Kasumi-1 (cell line): ENCODE data around the gene STK32C.

ENCODE experiments used
- DNase-seq, 2 experiments: peaks; one replicate each; lab custom pipeline; 2025; lab: John Stamatoyannopoulos, UW

STK32C gene

DNA sequence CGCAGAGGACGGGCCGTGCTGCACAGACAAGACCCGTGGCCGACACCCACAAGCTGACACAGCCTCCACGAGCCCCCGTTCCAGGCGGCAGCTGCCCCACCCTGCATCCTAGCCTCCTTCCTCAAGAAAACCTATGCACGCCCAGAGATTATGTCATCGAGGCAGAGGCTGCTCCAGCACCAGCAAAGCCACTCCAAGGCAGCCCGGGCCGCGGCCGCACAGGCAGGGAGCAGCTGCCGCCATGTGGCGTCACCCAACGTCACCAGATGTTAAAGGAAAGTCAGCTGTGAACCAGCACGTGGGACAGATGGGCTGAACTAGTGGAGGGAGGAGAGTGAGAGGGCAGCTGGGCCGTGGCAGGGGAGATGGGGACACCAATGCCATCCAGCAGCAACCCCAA lies 59.8 kb downstream of the STK32C start:
- DNase-seq, result no peak

DNA sequence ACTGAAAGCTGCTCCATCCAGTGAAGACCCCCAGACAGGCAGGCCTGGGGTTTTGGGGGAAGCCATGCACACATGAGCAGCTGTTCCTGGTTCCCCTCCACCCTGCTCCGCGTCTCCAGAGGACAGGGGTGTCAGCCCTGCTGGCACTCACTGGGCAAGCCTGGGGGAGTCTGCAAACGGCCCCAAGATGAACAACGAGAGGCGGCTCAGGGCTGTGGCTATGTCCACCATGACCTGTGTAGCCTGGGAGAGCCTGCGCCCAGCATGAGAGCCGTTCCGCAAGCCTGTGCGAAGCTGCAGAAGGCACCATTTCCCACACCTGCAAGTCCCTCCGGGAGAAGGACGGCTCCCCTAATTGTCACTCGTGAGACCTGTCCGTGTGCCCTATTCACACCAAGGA lies 61.5 kb downstream of the STK32C start:
- DNase-seq, result no peak

DNA sequence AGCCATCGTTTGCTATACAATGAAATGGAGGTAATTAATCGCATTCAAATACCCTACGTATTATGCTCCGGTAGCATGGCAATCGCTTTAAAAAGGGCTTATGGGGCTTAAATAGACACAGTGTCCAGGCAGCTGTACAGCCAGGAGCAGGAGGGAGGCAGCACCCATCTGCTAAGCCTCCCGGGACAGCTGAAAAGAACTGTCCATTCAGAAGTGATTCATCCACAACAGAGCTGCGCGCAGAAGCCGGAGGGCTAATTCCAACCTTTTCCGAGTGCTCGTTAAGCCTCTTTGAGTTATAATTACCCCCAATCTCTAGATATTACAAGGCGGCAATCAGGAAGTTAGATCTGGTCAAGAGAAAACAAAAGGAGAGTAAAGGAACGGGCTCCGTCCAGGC lies 62.7 kb downstream of the STK32C start:
- DNase-seq, result no peak

DNA sequence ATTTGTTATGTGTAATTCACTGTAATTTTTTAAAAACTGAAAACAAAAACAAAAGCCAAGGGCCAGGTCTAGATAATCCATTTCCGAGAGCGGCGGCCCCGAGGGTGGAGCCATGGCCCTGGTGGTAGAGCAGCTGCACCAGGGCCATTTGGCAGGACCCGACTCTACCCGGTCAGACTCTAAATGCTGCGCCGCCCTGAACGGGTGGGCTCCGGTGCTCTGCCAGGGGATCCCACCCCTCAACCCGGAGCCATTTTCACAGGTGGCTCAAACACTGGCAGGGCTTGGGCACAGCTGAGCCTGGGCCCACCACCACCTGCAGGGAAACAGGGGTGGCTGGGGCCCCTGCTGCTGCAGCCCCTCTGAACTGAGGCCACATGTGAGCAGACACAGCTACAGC lies 64.1 kb downstream of the STK32C start:
- no peak for DNase-seq

DNA sequence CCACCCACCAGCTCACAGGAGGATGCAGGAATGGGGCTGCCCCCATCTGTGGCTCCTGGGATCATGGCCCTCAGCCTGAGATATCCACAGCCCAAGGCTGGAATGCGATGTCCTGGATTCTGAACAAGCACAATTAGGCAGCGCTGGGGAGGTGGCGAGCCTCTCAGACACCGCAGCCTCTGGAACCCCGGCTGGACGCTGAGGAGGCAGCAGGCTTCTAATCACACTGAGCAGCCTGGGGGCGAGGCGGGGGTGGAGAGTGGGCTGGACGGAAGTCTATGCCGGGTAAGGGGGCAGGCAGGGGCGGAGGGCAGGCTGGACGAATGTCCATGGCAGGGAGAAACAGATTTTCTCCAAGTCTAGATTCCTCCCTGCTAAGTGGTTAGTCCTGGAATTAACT lies 64.6 kb downstream of the STK32C start:
- DNase-seq, result no peak

DNA sequence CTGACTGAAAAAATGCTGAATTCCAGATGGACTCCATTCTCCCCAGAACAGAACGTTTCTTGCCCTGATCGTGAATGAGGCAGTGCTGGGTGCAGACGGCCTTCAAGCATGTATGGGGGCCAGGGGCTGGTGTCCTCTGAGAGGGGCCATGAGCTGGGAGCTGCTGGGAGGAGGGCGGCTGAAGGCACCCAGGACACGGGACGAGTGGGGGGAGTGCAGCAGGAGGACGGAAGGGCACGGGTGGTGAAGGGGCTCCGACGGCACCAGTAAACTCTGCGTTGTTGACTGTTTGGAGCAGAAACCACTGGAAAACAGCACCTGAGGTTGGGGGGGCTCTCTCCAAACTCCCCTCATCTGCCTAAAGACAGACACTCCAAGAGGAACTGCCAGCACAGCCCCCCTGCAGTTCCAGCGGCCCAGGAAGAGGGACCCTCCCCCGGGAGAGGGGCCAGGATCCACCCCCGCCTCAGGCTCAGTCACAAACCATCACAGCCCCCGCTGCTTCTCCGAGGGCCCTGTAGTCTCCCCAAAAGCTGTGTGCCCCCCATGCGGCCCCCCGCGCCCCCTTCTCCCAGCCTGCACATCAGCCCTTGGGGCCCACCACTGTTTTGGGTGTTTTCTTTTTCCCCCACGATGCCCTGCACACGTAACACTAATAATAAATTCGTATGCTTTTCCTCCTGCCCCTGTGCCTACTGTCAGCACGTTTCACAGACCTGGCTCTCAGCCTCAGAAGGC lies 65.5 kb downstream of the STK32C start:
- DNase-seq, result no peak

DNA sequence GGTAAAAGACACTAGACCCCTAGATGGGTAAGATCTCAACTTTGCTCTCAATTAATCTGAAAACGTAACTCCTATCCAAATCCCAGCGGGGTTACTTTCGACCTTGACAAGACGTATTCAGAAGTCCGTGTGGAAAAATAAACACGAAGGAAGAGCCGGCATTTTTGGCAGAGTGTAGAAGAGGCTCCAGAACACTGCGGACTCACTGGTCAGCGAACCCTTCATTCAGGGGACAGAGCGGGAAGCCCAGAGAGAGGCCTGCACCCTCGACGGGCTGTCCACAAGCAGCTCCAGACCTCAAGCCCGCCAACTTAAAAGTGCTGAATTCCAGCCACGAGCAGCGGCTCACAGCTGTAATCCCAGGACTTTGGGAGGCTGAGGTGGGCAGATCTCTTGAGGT lies 66.3 kb downstream of the STK32C start:
- DNase-seq, result no peak

DNA sequence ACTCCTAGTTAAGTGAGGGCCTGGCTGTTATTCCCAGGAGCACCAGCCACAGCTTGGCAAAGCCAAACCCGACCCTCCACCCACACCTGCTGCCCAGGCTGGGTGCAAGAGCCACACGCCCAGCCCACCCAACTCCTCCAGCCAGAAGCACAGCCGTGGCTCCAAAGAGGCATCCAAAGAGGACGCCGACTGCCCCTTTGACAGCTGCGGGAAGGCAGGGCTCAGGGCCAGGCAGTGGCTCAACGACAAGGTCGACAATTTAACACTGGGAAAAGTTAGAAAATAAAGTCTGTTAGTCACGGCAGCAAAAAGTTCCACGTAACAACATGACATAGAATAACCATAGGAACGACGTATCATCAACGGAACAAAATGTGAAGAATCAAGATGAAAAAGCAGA lies 66.7 kb downstream of the STK32C start:
- DNase-seq, result no peak

DNA sequence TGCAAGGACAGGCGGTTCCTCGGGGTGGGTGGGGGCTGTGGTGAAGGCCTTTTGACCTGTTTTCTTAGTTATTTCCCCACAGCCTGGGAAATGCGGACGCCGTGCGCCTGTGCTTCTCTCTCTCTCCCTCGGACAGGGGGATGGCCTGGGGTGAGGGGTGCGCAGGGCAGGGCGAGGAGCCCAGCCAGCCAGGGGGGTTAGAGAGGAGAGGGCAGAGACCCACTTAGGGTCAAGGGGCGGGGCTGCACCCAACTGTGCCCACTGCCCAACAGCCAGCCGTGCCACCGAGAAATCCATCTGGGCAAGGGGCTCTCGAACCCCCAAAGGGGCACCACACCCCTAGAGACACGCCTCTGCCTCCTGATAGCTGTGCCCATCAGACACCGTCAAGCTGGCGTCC lies 67.2 kb downstream of the STK32C start:
- DNase-seq, result no peak

DNA sequence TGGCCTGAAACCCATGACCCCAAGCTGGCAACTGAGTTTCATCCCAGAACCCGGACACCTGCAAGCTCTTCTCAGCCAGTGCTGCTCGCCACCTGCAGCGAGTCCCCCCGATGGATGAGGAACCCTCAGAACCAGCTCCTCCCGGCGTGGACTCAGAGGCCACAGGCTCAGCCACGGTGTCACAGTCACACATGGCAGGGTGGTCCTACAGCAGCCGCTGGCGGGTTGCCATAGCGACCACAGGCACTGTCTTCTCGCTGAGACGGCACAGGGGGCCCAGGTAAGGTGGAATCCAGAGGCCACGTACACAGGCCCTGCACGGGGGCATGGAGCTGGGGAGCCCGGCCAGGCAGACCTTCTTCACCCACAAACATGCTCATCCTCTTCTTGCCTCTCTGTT lies 67.6 kb downstream of the STK32C start:
- no peak for DNase-seq

DNA sequence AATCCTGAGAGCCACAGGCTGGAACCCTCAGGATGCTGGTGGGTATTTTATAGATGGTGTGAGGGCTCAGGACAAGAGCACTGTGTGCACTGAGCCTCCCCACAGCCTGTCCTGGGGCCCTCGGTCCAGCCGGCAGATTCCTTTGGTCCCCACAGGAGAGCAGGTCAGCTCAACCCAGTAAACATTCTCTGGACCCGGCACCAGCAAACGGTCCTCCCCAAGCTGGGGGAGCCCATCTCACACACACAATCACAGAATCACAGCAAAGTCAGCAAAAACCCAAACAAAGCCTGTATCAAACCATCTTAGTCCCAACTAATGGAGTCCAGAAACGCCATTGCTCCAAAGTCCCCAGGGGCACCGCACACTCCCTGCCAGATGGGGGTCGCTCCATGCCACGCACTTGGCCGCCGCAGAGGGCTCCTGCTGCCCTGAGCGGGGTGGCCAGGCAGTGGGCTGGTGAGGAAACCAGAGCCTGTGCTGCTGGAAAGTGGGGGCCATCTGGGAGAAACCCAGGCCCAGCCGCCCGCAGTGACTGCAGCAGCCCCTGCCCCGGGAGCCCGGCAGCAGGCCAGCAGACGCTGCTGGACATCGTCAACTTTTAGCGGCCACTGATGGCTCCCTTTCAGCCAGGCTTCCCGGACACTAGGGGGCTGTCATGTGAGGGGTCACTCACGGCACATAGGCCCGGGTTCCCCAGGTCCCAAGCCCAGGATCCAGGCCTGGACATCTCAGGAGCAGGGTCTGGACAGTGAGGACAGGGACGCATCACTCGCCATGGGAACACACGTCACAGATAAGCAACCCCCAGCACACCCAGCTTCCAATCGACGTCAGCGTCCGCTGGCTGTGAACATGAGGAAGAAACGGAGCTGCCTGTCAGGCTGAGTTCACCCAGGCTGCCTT lies 68.4 kb downstream of the STK32C start:
- DNase-seq, result no peak

DNA sequence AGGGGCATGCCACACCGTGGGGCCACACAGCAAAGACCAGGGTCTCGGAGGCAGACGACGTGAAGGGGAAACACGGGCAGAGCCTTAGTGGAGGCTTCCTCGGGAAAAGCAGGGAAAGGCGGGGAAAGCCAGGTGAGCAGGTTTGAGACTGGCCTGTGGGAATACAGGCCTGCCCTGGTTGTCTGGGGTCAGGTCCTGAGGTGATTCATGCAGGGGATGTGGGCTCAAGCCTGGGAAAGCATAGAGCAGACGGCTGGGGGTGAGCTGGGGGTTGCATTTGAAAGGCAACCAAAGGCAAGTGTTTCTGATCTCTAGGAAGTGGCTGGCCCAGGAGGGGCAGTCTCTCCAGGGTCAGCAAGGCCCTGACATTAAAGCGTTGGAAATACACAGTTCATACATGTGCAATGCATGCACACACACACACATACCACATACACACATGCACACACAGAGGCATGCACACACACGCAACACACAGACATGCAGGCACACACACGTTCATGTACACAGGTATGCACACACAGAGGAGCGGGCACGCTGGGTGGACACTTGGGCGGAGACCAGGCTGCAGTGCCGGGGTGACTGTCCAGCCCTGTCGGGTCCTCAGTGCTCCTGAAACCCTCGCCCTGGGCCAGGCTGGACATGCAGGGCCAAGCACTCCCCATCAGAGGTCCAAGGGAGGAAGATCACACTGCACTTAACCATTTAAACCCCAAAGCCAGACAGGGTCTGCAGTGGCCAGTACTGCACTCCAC lies 69.2 kb downstream of the STK32C start:
- DNase-seq, result no peak

DNA sequence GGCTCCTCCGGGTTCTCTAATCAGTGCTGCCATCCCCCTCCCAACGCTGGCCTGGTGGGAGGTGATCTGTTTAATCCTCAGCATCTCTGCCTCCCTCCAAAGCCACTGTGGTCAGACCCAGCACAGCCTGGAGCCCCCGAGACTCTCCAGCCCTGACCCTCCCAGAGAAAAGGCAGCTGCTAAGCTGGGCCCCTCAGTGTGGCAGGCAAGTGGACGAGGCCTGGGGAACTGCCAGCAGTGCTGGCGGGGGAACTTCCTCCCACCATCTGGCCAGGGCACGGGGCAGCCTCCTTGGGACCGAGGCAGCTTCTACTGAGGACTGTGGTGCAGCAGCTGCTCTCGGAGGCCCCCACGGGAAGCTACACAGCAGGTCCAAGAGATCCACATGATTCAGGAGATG lies 69.9 kb downstream of the STK32C start:
- no peak for DNase-seq

DNA sequence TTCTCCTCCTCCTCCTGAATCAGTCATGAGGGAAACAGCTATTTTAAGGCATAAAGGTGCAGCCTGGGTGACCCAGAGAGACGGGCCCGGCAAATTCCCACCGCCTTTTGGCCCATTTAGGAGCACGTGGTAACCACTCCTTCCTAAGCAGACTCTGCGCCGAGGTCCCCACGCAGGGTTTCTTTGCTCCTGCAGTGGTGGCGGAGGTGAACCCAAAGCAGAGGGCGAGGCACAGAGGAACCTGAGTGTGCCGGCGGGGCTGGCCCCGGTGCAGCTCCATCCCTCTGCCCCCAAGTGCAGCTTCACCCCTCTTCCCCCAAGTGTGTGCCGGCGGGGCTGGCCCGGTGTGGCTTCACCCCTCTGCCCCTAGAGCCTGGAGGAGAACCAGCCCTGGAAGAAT lies 70.4 kb downstream of the STK32C start:
- DNase-seq, result no peak

DNA sequence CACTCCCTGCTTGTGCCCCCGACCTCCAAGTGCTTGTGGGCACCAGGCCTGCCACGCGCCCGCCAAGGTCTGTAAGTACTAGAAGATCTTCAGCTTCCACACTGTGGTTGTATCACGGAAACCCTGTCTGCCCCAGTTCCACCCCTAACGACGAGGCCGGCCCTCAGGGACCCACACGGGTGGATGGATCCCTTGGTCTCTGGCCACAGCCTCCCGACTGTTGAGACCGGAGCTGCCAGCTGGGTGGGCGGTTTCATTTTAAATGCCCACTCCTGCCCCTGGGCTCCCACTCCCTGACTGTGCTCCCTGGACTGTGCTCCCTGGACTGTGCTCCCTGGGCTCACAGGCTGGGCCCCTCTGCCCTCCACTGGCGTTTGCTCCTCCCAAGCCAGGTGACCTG lies 70.9 kb downstream of the STK32C start:
- no peak for DNase-seq

DNA sequence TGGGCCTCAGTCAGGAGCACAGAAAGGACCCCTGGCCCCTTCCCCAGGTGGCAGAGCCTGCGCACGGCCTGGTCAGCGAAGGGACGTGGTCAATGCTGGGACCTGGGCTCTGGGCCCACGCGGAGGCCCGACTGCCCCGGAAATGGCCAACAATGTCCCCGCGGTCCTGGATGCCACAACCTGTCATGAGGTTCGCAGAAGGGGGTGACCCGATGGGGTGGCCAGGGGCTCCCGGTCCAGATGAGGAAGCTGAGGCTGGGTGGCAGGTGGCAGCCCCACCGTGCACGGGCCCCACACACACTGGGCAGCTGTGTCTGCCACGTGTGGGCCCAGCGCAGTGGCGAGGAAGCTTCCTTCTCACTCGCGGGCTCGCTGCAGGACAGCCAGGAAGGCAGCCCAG lies 71.6 kb downstream of the STK32C start:
- no peak for DNase-seq

DNA sequence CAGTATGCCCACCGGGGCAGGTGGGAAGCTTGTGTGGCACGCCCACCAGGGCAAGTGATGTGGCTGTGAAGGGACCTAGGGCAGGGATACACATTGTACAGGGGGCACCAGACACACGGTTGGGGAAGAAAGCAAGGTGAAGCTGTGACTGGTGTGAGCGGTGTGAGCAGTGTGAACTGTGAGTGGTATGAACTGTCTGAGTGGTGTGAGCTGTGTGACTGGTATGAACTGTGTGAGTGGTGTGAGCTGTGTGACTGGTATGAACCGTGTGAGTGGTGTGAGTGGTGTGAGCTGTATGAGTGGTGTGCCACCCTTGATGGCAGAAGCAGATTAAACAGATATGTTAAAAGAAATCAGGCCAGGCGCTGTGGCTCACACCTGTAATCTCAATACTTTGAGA lies 72.9 kb downstream of the STK32C start:
- DNase-seq, result no peak

DNA sequence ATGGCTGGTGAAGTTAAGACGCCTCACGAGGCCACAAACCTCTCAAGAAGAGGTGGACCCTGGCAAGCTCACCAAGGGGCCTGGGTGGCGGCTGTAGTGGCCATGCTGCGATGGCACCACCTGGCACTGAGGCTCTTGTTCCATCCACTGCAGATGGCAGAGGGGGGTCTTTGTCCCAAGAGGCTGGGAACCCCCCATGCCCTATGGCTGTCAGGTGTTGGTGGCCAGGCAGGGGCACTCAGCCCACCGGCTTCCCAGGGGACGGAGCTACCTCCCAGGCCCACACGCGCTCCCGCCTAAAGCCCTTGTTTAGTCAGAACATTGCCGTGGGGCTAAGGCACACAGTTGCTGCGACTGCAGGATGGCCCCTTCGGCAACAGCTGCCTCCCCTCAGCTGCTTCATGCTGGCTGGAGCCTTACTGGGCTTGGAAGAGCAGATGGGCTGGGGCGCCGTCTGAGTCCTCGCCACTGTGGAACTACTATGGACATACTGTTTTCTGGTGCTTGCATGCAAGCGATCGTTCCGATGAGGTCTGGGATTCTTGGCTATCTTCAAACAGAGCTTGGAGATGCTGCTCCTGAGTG lies 74.2 kb downstream of the STK32C start:
- DNase-seq, result no peak

DNA sequence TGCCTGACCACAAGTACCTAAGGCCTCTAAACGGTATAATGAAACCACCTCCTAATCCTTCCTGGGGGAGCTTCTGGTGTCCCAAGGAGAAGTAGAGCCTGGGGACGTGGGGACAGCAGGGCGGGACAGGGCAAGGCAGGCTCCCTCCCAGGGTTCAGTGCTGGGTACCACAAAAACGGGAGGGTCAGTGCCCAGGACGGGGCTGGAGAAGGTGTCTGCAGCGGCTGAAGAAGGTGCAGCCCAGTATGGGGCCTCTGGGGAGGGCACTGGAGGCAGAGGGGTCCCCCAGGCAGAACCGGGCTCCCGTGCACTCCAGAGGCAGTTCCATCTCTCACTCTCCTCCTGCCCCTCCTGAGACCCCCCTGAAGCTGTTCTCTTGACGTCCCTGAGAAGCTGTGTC lies 74.8 kb downstream of the STK32C start:
- DNase-seq, result no peak

DNA sequence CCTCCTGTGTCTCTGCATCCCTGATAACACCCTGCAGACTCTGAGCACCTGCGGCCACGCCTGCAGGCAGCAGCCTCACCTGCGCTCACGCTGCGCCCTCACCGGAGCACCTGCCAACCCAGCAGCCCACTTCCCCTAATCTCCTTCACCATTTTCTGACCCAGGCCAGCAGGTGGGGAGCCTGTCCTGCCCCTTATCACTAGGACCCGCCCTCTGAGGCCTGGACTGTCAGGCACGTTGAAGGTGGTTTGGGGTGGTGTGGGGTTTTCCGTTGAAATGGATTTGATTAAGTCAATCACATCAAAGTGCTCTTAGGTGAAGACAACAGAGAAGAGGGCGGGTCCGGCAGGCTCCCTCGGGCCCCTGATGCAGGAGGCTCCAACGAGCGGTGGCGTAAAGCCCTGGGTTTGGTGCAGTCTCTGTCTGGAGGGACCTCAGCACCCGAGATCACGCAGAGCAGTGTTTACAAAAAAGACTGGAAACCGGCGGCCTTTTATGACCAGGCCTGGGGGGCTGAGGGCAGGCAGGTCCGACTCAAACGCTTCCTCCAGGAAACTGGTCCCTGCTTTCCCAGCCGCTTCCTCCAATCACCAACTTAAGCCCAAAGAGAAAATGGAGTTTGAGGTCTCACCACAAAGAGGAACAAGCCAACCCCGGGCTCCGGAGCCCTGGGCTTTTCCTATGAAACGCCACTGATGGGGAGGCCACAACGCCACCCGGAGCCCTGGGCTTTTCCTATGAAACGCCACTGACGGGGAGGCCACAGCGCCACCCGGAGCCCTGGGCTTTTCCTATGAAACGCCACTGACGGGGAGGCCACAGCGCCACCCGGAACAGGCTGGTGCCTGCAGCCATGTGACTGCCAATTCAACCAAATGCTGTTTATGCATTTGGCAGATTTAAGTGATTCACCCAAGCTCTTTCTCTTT lies 75.5 kb downstream of the STK32C start:
- DNase-seq, result peak; percentile 69 to 71

DNA sequence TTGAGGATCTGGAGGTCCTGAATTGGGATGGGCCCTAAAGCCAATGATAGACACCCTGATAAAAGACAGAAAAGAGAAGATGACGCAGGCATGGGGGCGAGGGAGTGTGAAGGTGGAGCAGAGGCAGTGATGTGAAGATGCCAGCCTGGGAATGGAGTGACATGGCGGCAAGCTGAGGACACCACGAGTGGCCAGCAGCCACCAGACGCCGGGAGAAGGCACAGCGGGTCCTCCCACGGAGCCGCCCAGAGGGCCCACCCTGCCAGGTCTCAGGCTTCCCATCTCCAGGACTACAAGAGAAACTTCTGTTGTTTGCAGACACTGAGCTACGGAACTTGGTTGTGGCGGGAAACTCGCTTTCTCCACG lies 76.1 kb downstream of the STK32C start:
- DNase-seq, result no peak
